ENCODE data around the gene SPECC1.

SPECC1 gene

DNA sequence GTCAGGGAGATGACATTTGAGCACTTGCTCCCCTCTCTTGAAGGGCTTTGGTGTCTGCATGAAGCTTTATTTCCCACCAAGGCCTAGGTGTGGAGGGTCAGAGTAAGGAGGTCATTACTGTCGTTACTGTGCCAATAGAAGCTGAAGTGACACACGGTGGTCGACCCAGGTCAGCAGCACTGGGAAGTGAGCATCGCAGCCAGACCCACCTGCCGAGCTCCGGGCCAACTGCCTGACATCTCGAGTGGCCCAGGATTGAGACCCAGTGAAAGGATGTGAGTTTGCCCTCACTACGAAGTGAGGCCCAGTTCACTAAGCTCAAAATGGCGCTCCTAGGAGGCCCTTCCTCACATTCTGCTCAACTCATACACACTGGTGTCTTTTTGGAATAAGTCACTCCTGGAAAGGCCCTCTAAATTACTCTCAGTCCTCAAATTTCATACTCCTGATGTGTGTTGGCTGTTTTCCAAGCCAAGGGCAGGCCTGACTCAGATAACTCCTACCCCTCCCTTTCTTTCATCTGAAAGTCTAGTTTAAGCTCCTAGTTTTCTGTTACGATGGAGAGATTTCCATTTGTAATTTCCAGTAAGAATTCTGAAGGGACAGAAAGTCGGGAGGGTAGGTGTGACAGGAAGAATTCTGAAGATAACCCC is 257.8 kb downstream of the SPECC1 start:
- Histone ChIP-seq H3K4me1 (ENCODE audit: control insufficient read depth, low read length) (no peaks in the 10 kb centered on the region), H3K27me3 (ENCODE audit: control insufficient read depth, low read length) (no peaks in the 10 kb centered on the region), H3K36me3 (ENCODE audit: control insufficient read depth, low read length) (no peaks in the 10 kb centered on the region), H3K9me2 (replicated peaks; ENCODE audit: control insufficient read depth, low read length) (no peaks in the 10 kb centered on the region), H3F3A (ENCODE audit: control insufficient read depth, insufficient read depth) (no peaks in the 10 kb centered on the region), H3K9me3 (ENCODE audit: control insufficient read depth, insufficient read depth, low read length) (no peaks in the 10 kb centered on the region), H3K27ac (ENCODE audit: low read depth, low read length) (no peak overlapping the region), H3K79me2 (ENCODE audit: control insufficient read depth, low read length) (no peaks in the 10 kb centered on the region), H4K20me1 (ENCODE audit: control insufficient read depth, insufficient read depth, low read depth, low read length) (no peaks in the 10 kb centered on the region), H3K4me2 (ENCODE audit: low read length) (no peak overlapping the region), H3K4me3 (ENCODE audit: low read length) (no peak overlapping the region)
- TF ChIP-seq, protein P1, sequence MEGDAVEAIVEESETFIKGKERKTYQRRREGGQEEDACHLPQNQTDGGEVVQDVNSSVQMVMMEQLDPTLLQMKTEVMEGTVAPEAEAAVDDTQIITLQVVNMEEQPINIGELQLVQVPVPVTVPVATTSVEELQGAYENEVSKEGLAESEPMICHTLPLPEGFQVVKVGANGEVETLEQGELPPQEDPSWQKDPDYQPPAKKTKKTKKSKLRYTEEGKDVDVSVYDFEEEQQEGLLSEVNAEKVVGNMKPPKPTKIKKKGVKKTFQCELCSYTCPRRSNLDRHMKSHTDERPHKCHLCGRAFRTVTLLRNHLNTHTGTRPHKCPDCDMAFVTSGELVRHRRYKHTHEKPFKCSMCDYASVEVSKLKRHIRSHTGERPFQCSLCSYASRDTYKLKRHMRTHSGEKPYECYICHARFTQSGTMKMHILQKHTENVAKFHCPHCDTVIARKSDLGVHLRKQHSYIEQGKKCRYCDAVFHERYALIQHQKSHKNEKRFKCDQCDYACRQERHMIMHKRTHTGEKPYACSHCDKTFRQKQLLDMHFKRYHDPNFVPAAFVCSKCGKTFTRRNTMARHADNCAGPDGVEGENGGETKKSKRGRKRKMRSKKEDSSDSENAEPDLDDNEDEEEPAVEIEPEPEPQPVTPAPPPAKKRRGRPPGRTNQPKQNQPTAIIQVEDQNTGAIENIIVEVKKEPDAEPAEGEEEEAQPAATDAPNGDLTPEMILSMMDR (IDR thresholded peaks at IDR 0.05; ENCODE audit: low read depth, low read length, poor library complexity, severe bottlenecking), result no peak
- TF ChIP-seq EZH2phosphoT487 (IDR thresholded peaks at IDR 0.05; ENCODE audit: borderline replicate concordance, low read length), result no peak

DNA sequence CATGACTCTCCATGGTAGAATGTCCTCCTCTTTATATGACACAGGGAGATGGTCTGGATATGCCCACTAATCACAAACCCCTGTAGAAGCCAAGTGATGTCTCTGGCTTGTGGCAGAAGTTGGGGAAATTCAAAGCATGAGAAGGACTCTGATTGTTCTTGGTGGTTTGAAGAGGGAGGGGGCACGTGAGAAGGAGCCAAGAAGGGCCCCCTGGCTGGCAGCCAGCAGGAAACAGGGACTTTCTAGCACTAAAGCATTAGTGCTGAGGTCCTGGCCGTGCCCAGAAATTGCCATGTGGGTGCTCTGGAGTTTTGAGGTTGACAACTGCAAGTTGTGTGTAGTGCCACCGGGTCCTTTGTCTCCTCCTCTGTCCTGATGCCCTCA is 258.3 kb downstream of the SPECC1 start:
- H3K4me3 ChIP-seq (ENCODE audit: low read length), result no peak overlapping the region
- no peaks in the 10 kb centered on the region for H3K79me2 ChIP-seq (ENCODE audit: control insufficient read depth, low read length)
- no peaks in the 10 kb centered on the region for H3K27me3 ChIP-seq (ENCODE audit: control insufficient read depth, low read length)
- TF ChIP-seq, protein P1 (IDR thresholded peaks at IDR 0.05; ENCODE audit: low read depth, low read length, poor library complexity, severe bottlenecking), result no peak
- TF ChIP-seq EZH2phosphoT487 (IDR thresholded peaks at IDR 0.05; ENCODE audit: borderline replicate concordance, low read length), result no peak
- H3K4me2 ChIP-seq (ENCODE audit: low read length), result no peak overlapping the region
- no peaks in the 10 kb centered on the region for H3K9me3 ChIP-seq (ENCODE audit: control insufficient read depth, insufficient read depth, low read length)
- H3F3A ChIP-seq (ENCODE audit: control insufficient read depth, insufficient read depth), result no peaks in the 10 kb centered on the region
- H3K4me1 ChIP-seq (ENCODE audit: control insufficient read depth, low read length), result no peaks in the 10 kb centered on the region
- no peaks in the 10 kb centered on the region for H3K36me3 ChIP-seq (ENCODE audit: control insufficient read depth, low read length)
- no peaks in the 10 kb centered on the region for H3K9me2 ChIP-seq (replicated peaks; ENCODE audit: control insufficient read depth, low read length)
- H4K20me1 ChIP-seq (ENCODE audit: control insufficient read depth, insufficient read depth, low read depth, low read length), result no peaks in the 10 kb centered on the region
- no peak overlapping the region for H3K27ac ChIP-seq (ENCODE audit: low read depth, low read length)

DNA sequence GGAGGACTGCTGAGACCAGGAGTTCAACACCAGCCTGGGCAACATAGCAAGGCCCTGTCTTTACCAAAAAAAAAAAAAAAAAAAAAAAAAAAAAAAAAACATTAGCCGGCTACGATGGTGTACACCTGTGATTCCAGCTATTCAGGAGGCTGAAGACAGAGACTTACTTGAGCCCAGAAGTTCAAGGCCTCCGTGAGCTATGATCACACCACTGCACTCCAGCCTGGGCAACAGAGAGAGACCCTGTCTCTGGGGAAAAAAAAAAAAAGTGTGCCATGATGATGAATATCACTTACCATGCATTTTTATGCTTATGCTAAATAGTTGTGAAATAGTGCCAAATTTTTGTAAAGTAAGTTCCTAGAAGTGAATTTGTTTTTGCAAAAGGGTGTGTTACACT is 261.2 kb downstream of the SPECC1 start:
- no peak overlapping the region for H3K4me2 ChIP-seq (ENCODE audit: low read length)
- no peaks in the 10 kb centered on the region for H3F3A ChIP-seq (ENCODE audit: control insufficient read depth, insufficient read depth)
- H4K20me1 ChIP-seq (ENCODE audit: control insufficient read depth, insufficient read depth, low read depth, low read length), result no peaks in the 10 kb centered on the region

More for the DNA sequence above, 261.2 kb downstream of the SPECC1 start:
- TF ChIP-seq EZH2phosphoT487 (IDR thresholded peaks at IDR 0.05; ENCODE audit: borderline replicate concordance, low read length), result no peak
- TF ChIP-seq, protein P1 (IDR thresholded peaks at IDR 0.05; ENCODE audit: low read depth, low read length, poor library complexity, severe bottlenecking), result no peak
- H3K36me3 ChIP-seq (ENCODE audit: control insufficient read depth, low read length), result no peaks in the 10 kb centered on the region
- no peak overlapping the region for H3K4me3 ChIP-seq (ENCODE audit: low read length)
- H3K79me2 ChIP-seq (ENCODE audit: control insufficient read depth, low read length), result no peaks in the 10 kb centered on the region
- no peak overlapping the region for H3K27ac ChIP-seq (ENCODE audit: low read depth, low read length)
- H3K27me3 ChIP-seq (ENCODE audit: control insufficient read depth, low read length), result no peaks in the 10 kb centered on the region
- no peaks in the 10 kb centered on the region for H3K9me2 ChIP-seq (replicated peaks; ENCODE audit: control insufficient read depth, low read length)
- H3K9me3 ChIP-seq (ENCODE audit: control insufficient read depth, insufficient read depth, low read length), result no peaks in the 10 kb centered on the region
- H3K4me1 ChIP-seq (ENCODE audit: control insufficient read depth, low read length), result no peaks in the 10 kb centered on the region
